HG03520 (cell line): ENCODE measurements around the gene RHBDL3.
"Not testable (repeated sequence)": the region's sequence is repeated elsewhere in the genome, so short reads cannot be mapped to it uniquely, and the experiment has no call there.

Experiments
- ATAC-seq: cut with Tn5 transposase; IDR thresholded peaks from one replicate; pipeline ENCODE4 v1.9.1; 2021; ENCODE audit warnings: mild to moderate bottlenecking, moderate library complexity; ENCODE audit not compliant: unreplicated experiment

The RHBDL3 gene

DNA sequence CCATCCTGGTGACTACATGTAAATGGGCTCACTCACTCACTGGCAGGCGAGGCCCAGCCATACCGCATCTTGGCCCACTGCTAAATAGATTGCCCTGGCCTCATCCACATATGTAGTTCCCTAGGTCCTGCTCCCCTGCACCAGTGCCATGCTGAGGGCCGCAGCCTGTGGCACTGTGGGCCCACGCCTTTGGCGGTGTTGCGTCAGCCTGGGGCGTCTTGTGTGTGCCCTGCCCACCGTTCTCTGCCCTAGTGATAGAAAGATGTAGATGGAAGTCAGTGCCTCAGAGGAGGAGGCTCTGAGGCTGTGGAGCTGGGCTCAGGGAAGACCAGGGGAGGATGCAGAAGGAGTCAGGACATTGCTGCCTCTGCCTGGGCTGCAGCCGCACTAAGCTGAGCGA, 57.4 kb downstream of the RHBDL3 start:
- no peak for ATAC-seq

DNA sequence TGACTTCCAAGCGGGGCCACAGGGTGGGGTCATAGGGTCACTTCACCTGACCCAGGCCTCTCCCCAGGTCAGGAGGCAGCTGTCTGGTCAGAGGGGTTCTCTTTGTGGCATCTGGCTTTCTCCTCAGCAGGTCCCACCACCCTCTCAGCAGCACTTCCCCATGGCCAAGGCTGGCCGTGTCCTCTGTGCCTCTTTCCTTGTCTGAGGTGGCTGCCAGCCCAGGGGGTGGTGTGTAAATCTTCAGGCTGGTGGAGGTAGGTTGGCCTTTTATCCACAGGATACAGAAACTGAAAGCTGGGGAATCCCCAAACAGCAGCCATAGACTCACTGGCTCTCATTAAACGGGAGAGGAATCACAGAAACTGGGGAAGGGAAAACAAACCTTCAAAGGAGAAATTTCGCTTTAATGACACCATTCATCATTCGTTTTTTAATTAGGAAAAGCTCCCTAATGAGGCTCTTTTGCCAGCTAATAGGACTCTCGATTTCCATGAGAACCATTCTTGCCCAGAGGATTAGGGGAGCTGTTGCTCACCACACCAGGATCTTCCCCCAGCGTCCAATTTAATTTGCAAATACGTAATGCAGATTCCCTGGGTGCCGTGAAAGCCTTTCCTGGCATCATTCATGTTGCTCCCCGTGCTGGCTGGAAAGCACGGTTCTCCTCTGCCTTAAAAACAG, 58.3 kb downstream of the RHBDL3 start:
- ATAC-seq = no peak

DNA sequence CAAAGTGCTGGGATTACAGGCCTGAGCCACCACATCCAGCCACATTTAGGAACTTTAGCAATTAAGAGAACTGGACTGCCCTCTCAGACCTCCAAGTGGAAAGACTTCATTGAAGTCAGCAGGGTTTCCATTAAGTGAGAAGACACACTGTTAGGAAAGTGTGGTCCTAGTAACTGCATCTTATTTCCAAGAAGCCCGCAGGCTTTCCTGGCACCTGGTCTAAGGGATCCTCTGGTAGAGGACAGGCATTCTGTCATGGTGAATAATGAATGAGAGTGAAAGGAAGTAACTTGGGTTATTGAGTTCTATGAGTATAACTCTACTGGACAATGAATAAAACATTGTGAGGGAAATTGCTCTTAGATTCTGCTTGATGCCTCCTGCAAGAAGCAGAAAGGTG, 62.3 kb downstream of the RHBDL3 start:
- no peak for ATAC-seq

DNA sequence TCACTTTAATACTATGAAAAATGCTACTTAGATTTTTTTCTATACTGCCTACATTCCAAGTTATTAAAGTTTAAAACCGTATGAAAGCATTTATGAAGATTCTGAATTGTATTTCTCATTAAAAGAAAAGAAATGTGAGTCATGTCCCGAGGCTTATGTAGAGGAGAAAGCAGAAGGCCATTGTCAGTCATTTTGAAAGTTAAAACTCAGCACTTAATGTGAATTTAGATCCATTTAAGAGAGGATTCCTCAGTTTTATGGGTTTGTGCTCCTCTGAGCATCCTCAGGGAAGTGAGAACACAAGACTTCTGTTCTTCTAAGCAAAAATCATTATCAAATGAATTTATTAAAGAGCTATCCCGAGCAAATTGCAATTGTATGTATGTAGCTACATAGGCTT, 64.5 kb downstream of the RHBDL3 start:
- ATAC-seq = no peak

DNA sequence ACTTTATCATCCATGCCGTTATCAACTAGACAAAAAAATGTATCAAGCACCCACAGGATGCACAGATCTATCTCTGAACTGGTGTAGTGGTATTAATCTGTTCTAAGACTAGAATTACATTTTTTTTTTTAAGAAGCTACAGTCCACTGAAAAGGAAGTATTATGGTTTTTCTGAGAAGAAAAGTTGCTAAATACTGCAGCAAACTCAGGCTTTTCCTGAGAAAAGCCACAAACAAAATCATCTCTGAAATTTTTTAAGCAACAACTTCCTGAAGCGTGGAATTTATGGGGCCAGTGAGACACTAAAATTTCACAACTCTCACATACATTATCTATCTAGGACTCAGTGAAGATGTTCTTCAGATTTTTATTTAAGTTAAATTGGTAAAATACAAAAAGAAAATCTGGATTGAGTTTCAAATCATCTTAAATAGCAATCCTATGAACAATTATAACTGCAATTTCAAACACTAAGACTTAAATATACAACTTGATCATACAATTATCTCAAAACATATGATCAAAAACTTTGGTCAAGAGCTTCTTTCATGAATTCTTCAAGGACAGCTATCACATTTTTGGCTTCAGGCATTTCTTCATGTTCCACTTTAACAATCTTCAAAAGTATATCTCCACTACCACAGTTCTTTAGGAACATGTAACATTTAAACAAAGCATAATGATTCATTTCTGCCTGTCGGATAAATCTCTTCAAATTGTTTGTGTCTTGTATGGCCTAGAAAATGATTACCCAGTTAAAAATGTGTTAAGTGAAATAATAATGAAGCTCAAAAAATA, 65.8 kb downstream of the RHBDL3 start:
- ATAC-seq = no peak

DNA sequence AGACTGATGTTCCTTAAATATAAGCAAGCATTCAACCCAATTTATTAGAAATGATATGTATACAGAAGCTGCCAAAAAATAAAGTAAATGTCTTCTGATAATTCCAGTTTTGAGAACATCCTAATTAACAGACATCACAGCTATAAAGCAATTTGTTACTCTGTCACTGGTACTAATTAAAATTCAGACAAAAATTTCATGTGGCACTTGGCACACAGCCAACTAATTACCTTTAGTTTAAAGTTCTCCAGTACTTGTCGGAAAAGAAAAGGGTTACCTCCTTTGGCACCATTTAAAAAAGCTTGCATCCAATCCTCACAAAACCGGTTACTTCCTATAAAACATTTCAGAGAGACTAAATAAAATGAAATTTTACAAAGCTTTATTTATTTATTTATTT, 67.6 kb downstream of the RHBDL3 start:
- no peak for ATAC-seq

DNA sequence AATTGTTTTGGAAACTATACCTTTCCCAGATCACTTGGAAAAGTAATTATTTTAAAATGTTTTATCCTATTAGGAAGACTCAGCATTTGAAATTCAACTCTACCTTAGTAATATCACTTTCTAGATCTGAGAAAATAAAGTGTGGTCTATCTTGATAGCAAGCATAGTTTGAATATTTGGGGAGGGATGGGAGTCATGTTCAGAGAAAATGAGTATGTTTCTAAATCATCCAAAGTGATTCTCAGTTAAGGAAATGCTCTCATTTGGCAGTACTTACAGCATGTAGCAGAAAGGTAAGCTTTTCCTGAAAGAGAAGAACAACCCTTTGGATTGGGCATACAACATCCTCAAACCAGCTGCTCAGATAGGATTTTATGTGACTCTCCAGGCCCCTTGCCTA, 69.4 kb downstream of the RHBDL3 start:
- no peak for ATAC-seq

DNA sequence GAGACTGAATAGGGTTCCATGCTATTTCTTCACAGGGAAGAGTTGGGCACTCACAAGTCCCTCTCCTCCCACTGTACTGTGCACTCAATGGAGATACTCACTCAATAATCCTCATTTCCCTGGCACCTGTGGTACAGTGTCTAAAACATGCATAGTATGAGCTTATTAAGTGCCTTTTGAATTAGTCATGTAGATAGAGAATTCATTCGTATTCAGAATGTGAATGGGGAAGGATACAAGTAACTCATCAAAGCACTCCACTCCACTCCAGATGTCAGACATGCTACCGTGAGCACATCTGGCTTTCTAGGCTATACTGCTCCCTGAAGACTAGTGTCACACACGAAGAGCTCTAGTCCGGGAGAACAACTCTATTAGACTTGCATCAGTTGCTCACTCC, 70.1 kb downstream of the RHBDL3 start:
- no peak for ATAC-seq

DNA sequence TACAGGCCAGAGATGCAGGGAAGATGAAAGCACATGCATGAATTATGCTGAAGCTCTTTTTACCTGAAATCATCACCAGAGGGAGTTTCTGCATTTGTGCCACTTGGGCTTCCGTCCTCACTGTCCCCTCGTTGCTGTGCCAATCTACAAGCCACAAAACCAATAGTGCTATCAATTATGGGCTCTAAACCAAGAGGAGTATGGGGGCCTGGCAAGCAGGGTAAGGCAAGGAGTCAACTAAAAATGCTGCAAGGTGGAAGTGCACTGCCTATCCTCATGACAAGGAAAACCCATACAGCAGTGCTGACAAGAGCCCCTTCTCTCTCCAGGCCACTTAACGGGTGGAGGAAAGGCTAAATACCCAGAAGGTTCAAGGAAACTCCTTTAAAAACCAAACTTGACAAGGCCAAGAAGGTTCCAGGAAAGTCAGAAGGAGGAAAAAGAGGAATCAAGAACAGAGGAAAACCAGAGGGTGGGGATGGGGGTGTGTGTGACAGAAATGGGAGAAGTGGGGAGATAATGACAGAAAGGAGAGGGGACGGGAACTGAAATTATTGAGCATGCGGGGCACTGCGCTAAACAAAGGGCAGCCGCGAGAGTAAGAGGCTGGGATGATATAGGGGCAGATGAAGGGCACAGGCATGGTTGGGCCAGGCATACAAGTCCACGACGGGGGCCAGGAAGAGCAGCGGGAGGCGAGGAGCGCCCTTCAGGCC, 75.7 kb downstream of the RHBDL3 start:
- ATAC-seq = no peak

DNA sequence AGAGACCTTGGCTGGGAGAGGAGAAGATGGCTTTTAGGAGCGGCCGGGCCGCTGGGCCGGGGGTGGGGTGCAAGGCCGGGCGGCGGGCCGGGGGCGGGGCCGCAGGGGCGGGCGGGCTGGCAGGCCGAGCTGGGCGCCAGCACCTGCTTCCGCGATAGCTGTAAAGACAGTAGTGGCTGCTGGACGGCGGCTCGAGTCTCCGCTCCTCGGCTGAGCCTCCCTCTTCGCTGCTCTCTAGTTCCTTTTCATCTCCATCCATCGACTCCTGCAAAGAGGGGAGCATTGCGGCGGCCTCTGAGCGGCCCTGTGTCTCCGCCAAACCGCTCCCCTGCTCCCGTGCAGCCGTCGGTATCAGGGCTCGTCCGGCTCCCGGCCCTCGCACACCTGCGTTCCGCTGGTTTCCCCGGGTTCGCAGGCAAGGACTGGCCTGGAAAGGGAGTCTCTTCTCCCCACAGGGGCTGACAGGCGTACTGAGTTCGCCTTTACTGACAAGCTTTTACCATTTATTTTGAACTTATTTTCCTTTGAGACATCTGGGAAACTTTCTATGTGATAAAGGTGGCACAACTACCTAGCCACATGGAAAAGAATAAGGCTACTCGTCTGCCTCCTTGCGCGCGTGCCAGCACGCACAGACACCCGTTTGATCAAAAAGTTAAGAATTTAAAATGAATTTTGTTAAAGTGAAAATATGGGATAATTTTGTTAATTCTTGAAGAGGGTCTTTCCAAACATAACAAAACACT, 76.4 kb downstream of the RHBDL3 start, which contains the start of gene C17orf75:
Gene C17orf75 (minus strand): TSS at position 317 of the 746 bp plus-strand sequence. CDS start 34 bp downstream, at position 283.
- peak; percentile 77 for ATAC-seq

DNA sequence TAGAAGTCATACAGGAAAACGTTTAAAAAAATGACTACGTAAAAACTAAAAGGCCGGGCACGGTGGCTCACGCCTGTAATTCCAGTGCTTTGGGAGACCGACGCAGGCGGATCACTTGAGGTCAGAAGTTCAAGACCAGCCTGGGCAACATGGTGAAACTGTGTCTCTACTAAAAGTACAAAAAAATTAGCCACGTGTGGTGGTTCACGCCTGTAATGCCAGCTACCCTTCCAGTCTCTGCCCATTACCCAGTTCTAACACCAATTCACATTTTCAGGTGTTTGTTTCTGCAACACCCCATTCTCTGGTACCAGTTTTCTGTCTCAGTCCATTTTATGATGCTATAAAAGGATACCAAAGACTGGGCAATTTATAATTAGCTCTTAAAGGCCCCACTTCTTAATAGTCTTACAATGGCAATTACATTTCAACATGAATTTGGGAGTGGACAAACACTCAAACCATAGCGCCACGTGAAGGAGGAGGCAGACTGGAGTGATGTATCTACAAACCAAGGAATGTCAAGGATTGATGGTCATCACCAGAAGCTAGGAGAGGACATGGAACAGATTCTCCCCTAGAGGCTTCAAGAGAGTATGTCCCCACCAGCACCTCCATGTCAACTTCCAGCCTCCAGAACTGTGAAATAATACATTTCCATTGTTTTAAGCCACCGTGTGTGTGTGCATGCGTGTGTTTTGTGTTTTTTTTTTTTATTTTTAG, 77.1 kb downstream of the RHBDL3 start:
- ATAC-seq = no peak

DNA sequence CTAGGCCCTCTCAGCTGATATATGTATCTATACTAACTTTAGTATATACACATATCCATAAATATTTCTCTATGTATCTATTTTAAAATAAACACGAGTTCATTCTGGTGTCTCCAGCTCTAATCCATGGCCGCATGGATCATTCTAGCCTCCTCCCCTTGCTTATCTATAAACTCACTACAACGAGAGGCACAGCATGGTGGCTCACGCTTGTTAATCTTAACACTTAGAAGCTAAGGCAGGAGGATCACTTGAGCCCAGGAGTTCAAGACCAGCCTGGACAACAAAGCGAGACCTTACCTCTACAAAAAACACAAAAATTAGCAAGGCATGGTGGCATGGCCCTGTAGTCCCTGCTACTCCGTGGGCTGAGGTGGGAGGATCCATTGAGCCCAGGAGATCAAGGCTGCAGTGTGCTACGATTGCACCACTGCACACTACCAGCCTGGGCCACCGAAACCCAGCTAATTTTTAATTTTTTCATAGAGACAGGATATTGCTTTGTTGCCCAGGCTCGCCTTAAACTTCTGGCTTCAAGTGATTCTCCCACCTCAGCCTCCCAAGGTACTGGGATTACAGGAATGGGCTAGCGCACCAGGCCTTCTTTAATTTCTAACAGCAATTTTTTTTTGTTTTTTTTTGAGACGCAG, 80.4 kb downstream of the RHBDL3 start:
- no peak for ATAC-seq

DNA sequence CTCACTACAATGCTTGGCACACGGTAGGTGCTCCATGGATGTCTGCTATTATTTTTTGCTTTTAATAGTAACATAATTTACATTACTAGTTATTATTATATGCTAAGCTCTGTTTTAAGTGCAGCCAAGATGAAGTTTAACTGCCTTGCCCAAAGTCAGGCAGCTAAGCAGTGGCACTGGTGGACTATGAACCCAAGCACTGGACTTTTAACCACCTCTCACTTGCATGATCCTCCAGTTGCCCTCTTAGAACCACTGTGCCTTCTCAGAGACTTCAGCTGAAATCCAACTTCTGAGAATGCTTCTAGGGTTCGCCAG, 82.8 kb downstream of the RHBDL3 start:
- ATAC-seq = no peak

DNA sequence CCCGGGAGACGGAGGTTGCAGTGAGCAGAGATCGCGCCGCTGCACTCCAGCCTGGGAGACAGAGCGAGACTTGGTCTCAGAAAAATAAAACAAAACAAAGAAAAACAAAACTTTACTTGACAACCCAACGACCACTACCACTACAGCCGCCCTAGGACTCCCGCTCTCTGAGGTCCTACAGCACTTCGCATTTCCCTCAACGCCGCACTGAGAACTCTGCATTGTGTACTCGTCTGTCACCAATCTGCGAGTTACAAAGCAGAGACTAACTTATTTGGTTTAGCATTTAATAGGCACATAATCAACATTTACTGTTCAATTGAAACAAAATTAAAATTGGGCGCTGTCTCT, 83.8 kb downstream of the RHBDL3 start:
- no peak for ATAC-seq

DNA sequence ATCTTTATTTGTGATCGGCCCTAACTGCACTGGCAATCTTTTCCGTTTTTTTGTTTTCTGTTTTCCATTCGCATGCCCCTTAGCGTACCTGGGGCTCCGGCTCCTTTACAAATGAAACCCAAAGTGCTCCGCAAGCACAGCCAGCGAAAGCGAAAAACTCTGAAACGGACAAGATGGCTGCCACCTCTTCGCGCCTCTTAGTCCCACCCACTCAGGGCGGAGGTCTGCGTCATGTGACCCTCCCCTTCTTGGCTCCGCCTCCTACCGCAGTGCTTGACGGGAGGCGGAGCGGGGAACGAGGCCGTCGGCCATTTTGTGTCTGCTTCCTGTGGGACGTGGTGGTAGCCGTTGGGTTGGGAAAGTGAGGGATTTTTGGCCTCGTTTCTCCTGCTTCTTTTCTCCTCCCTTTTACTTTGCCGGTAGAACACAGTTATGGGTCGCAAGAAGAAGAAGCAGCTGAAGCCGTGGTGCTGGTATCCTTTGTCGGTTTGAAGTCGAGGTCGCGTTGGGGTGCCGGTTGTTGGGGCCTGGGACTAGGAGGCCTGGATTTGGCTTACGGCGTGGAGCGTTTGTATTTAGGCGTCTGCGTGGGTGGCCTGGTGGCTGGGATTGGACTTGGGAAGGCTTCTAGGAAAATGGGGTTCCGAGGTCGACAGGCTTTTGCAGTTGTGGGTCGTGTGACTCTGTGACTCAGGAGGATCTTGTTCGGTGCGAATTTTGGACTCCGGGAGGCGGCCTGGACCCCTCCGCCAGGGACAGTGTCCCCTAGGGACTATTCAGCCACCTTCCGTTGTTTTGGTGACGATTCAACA, 84.4 kb downstream of the RHBDL3 start, which contains the start of gene ZNF207:
Gene ZNF207 (plus strand): TSS at position 304 of the 812 bp plus-strand sequence. CDS start 129 bp downstream, at position 433.
- ATAC-seq = peak; percentile 83

DNA sequence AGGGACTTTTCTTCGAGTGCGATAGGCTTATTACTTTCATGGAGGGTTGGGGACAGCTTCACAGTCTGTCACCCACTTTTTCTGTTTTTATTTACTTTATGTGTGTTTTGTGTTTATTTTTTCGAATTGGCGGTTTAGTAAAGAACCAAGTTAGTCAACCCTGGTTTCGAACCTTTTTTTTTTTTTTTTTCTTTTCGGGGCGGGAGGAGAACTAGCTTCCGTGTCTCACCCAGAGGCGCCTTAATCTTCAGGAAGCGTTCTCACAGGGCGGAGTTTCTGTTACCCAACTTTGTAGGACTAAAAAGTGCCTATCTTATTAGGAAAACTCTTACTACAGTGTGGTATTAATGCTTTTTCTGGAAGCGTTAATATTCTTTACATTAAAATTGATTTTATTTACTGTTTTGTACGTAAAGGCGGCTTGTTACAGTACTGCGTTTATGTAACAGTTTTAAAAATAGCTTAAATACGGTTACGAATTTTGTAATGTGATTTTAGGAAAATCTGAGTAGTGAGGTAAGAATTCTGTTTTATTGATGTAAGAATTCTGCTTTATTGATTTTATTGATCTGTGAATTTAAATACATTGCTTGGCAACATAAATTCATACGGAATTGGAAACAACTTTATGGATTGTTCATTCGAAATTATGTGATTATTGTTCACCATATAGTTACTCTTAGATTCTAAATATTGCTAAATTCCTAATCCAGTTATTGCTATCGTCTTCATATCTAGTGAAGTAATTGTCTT, 85.2 kb downstream of the RHBDL3 start:
- no peak for ATAC-seq

DNA sequence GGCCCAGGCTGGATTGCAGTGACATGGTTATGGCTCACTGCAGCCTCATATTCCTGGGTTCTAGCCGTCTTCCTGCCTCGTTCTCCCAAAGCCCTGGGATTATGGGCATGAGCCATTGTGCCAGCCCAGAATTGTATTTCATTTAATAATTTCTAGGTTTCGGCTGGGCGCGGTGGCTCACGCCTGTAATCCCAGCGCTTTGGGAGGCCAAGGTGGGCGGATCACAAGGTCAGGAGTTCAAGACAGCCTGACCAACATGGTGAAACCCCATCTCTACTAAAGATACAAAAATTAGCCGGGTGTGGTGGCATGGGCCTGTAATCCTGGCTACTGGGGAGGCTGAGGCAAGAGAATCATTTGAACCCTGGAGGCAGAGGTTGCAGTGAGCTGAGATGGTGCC, 87.1 kb downstream of the RHBDL3 start:
- not testable (repeated sequence) for ATAC-seq

DNA sequence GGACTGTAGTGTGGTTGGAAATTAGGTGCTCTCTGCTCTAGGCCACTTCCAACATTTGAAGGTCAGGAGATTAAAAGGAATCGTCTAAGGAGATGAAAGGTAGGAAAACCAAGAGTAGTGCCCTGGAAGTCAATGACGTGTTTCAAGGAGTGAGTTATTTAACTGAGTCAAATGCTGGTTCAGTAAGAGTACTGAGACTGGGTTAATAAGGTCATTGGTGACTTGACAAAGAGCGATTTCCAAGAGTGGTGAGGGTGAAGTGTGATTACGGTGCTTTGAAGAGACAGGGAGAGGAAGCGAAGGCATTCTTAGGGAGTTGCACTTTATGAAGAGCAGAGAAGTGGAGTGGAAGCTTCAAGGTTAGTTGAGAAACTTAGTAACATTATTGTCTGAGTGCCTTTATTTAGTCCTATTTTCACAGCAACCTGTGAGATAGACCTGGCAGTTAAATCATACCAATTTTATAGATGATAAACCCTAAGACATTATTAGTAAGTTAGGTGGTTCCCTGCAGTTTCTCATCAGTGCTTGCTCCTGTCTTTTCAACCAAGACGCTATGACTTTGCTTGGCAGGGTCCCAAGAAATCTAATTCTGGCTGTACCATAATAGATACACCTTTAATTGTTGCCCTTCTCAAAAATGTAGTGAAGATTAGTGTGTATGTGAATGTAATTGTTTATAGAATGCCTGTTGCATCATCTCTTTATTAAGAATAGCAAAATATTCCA, 90.2 kb downstream of the RHBDL3 start:
- no peak for ATAC-seq
